CD4-positive, alpha-beta T cell (primary cell): Measurements from ENCODE around the gene ATP8A2. TPM values are rescaled to one million over a fixed set of nuclear protein-coding genes. Genes with fewer than 3 reads are reported as not detected.

ENCODE experiments used
- ATAC-seq: fragments of 200-7000 bp; cut with Tn5 transposase; one replicate; pipeline ENCODE4 v1.10.0; 2022; ENCODE audit warnings: mild to moderate bottlenecking; ENCODE audit not compliant: poor library complexity
- CTCF ChIA-PET: fragments of 350-600 bp; sonication (Branson Sonifier 250); formaldehyde crosslinking; loops from one replicate; lab custom pipeline; 2021; ENCODE audit warnings: antibody characterized with exemption, inconsistent platforms; lab: Charles Lee
- POLR2A ChIA-PET: fragments of 350-600 bp; sonication (Branson Sonifier 250); formaldehyde crosslinking; loops from one replicate; lab custom pipeline; 2021; ENCODE audit warnings: antibody characterized with exemption, inconsistent platforms; lab: Charles Lee
- DNase-seq, 14 experiments: peaks; one replicate each; pipeline ENCODE4 v3.0.0-alpha.2; 2013 to 2020; ENCODE audit warnings: mixed read lengths in 2 of 14
- H3K27ac ChIP-seq, 2 donors: one replicate each; pipeline versions ENCODE4 v1.5.1 to v1.7.0; 2013; ENCODE audit warnings: low read length in 2 of 2, low read depth in 1 of 2, mild to moderate bottlenecking in 1 of 2
- H3K27me3 ChIP-seq, 2 experiments: 1 replicate in 1 of 2; 2 replicates in 1 of 2; pipeline versions ENCODE4 v1.6.1 to v1.7.0; 2013; ENCODE audit warnings: low read length in 2 of 2, control low read depth in 1 of 2, mild to moderate bottlenecking in 1 of 2, moderate library complexity in 1 of 2; ENCODE audit not compliant: insufficient read depth in 2 of 2, control insufficient read depth in 1 of 2
- H3K36me3 ChIP-seq: one replicate; pipeline ENCODE4 v1.6.1; 2013; ENCODE audit warnings: low read length, control low read depth; ENCODE audit not compliant: insufficient read depth
- H3K4me1 ChIP-seq: one replicate; pipeline ENCODE4 v1.6.1; 2013; ENCODE audit warnings: low read length, control low read depth; ENCODE audit not compliant: insufficient read depth
- H3K4me3 ChIP-seq: one replicate; pipeline ENCODE4 v1.5.1; 2013; ENCODE audit warnings: mild to moderate bottlenecking, low read length, moderate library complexity
- H3K9me3 ChIP-seq, 2 experiments: 1 replicate in 1 of 2; 2 replicates in 1 of 2; pipeline versions ENCODE4 v1.6.1 to v1.7.0; 2013; ENCODE audit warnings: low read length in 2 of 2, mild to moderate bottlenecking in 2 of 2, control low read depth in 1 of 2, moderate library complexity in 1 of 2; ENCODE audit not compliant: control insufficient read depth in 1 of 2, insufficient read depth in 1 of 2
- H3K27ac Mint-ChIP-seq: one replicate; pipeline ENCODE4 v1.8.0; 2020; ENCODE audit warnings: mixed read lengths
- H3K27me3 Mint-ChIP-seq: one replicate; pipeline ENCODE4 v1.8.0; 2021; ENCODE audit warnings: mixed read lengths
- H3K36me3 Mint-ChIP-seq: one replicate; pipeline ENCODE4 v1.8.0; 2021; ENCODE audit warnings: low read depth, mixed read lengths
- H3K4me1 Mint-ChIP-seq: one replicate; pipeline ENCODE4 v1.8.0; 2021; ENCODE audit warnings: low read depth, mixed read lengths
- H3K4me3 Mint-ChIP-seq: one replicate; pipeline ENCODE4 v1.8.0; 2020; ENCODE audit warnings: mild to moderate bottlenecking, mixed read lengths
- H3K9me3 Mint-ChIP-seq: one replicate; pipeline ENCODE4 v1.8.0; 2020; ENCODE audit warnings: mixed read lengths
- CTCF ChIP-seq: fragments of 200-600 bp; IDR thresholded peaks from one replicate; pipeline ENCODE4 v1.8.0; 2022; ENCODE audit warnings: antibody characterized with exemption, mild to moderate bottlenecking
- intact Hi-C, 2 experiments: fragments of 100-400 bp; cut with DNase I in 1 of 2; cut with micrococcal nuclease in 1 of 2; formaldehyde crosslinking; loops; one replicate each; pipeline versions ENCODE4 v1.15.1 to v1.9.0; 2023 to 2025; cut with DNase I, micrococcal nuclease
- total RNA-seq, 174 experiments: library from RNA in 2 of 174; stranded (reverse) in 2 of 174; gene quantifications; one replicate each; pipeline ENCODE4 v1.2.3 and lab custom pipeline; 2021 to 2026

ATP8A2 gene
- total RNA-seq, 2 experiments from 2014 or later, result 0.22 to 0.36 TPM

GRCh38 chr13:25466880-25467279 is 95.1 kb downstream of the ATP8A2 start:
- no peak for ATAC-seq
- Mint-ChIP-seq H3K36me3 (no peaks in the 10 kb centered on the region), H3K4me3 (no peak overlapping the region)

GRCh38 chr13:25468325-25469168 is 96.8 kb downstream of the ATP8A2 start:
- Mint-ChIP-seq H3K9me3 (no peaks in the 10 kb centered on the region), H3K4me3 (no peak overlapping the region), H3K27me3 (peaks cover 77% of the 10 kb centered on the region), H3K27ac (no peak overlapping the region), H3K4me1 (peaks cover 4% of the 10 kb centered on the region), H3K36me3 (no peaks in the 10 kb centered on the region)
- ChIA-PET CTCF (interaction anchor here (0.5 kb wide), 1 partner anchor 32 kb away, joined by 3 read pairs; no protein-coding TSS in a partner anchor), POLR2A (no interaction called here)
- Histone ChIP-seq H3K27me3 (peaks cover 34% of the 10 kb centered on the region in 2 experiments), H3K27ac (no peak overlapping the region), H3K4me1 (peaks cover 6% of the 10 kb centered on the region), H3K9me3 (peaks cover 0 to 11% of the 10 kb centered on the region in 2 experiments), H3K36me3 (no peaks in the 10 kb centered on the region), H3K4me3 (no peak overlapping the region)
- no peak for ATAC-seq
- no peak for DNase-seq
- TF ChIP-seq CTCF, result no peak
- intact Hi-C loops, result no loop called here

More at GRCh38 chr13:25466880-25467279, 95.1 kb downstream of the ATP8A2 start:
- H3K27ac ChIP-seq, result no peak overlapping the region
- peaks cover 34% of the 10 kb centered on the region in 2 experiments for H3K27me3 ChIP-seq
- intact Hi-C loops, result no loop called here
- no peak overlapping the region for H3K4me3 ChIP-seq
- TF ChIP-seq CTCF, result no peak
- DNase-seq, result no peak
- POLR2A ChIA-PET, result no interaction called here
- Mint-ChIP-seq H3K27ac (no peak overlapping the region), H3K27me3 (peaks cover 72% of the 10 kb centered on the region), H3K4me1 (peaks cover 4% of the 10 kb centered on the region), H3K9me3 (no peaks in the 10 kb centered on the region)
- H3K36me3 ChIP-seq, result no peaks in the 10 kb centered on the region
- peaks cover 6% of the 10 kb centered on the region for H3K4me1 ChIP-seq
- CTCF ChIA-PET, result no interaction called here
- H3K9me3 ChIP-seq, result peaks cover 0 to 11% of the 10 kb centered on the region in 2 experiments

GRCh38 chr13:25469169-25469525 is 97.4 kb downstream of the ATP8A2 start:
- ChIA-PET CTCF (no interaction called here), POLR2A (no interaction called here)
- Histone ChIP-seq H3K27me3 (peaks cover 34% of the 10 kb centered on the region in 2 experiments), H3K4me1 (peaks cover 6% of the 10 kb centered on the region), H3K36me3 (no peaks in the 10 kb centered on the region), H3K9me3 (peaks cover 0 to 11% of the 10 kb centered on the region in 2 experiments), H3K27ac (no peak overlapping the region), H3K4me3 (no peak overlapping the region)
- no peaks in the 10 kb centered on the region for H3K36me3 Mint-ChIP-seq
- H3K27ac Mint-ChIP-seq, result no peak overlapping the region
- intact Hi-C loops, result no loop called here
- H3K4me1 Mint-ChIP-seq, result peaks cover 4% of the 10 kb centered on the region
- TF ChIP-seq CTCF, result no peak
- ATAC-seq (no peak), DNase-seq (no peak)
- no peak overlapping the region for H3K4me3 Mint-ChIP-seq
- H3K27me3 Mint-ChIP-seq, result peaks cover 77% of the 10 kb centered on the region
- H3K9me3 Mint-ChIP-seq, result no peaks in the 10 kb centered on the region
